Testis (tissue), 2 donors: ENCODE measurements around the gene RUSF1.

Experiments
- CTCF ChIP-seq, 3 experiments: fragments of 450-650 bp in 2 of 3; fragments of 200-600 bp in 1 of 3; sonication (generic) in 1 of 3; IDR thresholded peaks; one replicate each; pipeline ENCODE4 v1.5.1; 2016 to 2019; ENCODE audit warnings: antibody characterized with exemption in 3 of 3, mild to moderate bottlenecking in 2 of 3, moderate library complexity in 1 of 3
- POLR2A ChIP-seq: fragments of 450-650 bp; IDR thresholded peaks from one replicate; pipeline ENCODE4 v1.6.1; 2017; ENCODE audit warnings: antibody characterized with exemption, mild to moderate bottlenecking, moderate library complexity

GRCh38 chr16:31531096-31531495 is 22.9 kb upstream of the RUSF1 start:
- TF ChIP-seq CTCF (IDR thresholded peaks at IDR 0.05) (no peak), POLR2A (no peak)
